LNCAP (cell line): ENCODE results near the gene PTPRM.

Experiments
- CTCF ChIP-seq: fragments of 450-650 bp; IDR thresholded peaks from 2 replicates; pipeline ENCODE4 v1.5.1; 2017; ENCODE audit warnings: mild to moderate bottlenecking

The PTPRM gene

GRCh38 chr18:7603259-7604000 is 36.3 kb downstream of the PTPRM start:
- no peak for TF ChIP-seq CTCF

- TF ChIP-seq CTCF, result no peak
Observed at GRCh38 chr18:7604361-7604760, 37.2 kb downstream of the PTPRM start.

GRCh38 chr18:7605705-7606104 is 38.6 kb downstream of the PTPRM start:
- no peak for TF ChIP-seq CTCF

GRCh38 chr18:7607540-7608173 is 40.5 kb downstream of the PTPRM start:
- TF ChIP-seq CTCF, result no peak

- TF ChIP-seq CTCF, result no peak
Observed at GRCh38 chr18:7608174-7608550, 41.0 kb downstream of the PTPRM start.

GRCh38 chr18:7608781-7609201 is 41.7 kb downstream of the PTPRM start:
- no peak for TF ChIP-seq CTCF

- TF ChIP-seq CTCF, result no peak
Observed at GRCh38 chr18:7609617-7610016, 42.5 kb downstream of the PTPRM start.
